Activated CD8-positive, alpha-beta memory T cell treated with anti-CD3 and anti-CD28 coated beads, Interleukin-2, amount 10 ng/mL, durations not matched to agents 7 days and 5 days (primary cell): ENCODE data around the gene SRPK2. TPM values are rescaled to one million over a fixed set of nuclear protein-coding genes. Genes with fewer than 3 reads are reported as not detected.
A peak's percentile ranks its signal among the peaks of the same experiment; 100 is the strongest.
"Not testable (repeated sequence)": the region's sequence is repeated elsewhere in the genome, so short reads cannot be mapped to it uniquely, and the experiment has no call there.

ENCODE experiments used
- ATAC-seq: fragments of 150-1000 bp; cut with Tn5 transposase; one replicate; pipeline ENCODE4 v1.10.0; 2021; ENCODE audit warnings: moderate library complexity
- CTCF ChIA-PET: fragments of 350-600 bp; sonication (Branson Sonifier 250); formaldehyde crosslinking; loops from one replicate; lab custom pipeline; 2021; ENCODE audit warnings: antibody characterized with exemption; lab: Charles Lee
- DNase-seq: peaks from one replicate; pipeline ENCODE4 v3.0.0-alpha.2; 2020
- H3K27ac Mint-ChIP-seq: one replicate; pipeline ENCODE4 v1.8.0; 2021; ENCODE audit warnings: mild to moderate bottlenecking, mixed read lengths
- H3K27me3 Mint-ChIP-seq: one replicate; pipeline ENCODE4 v1.8.0; 2021; ENCODE audit warnings: mixed read lengths
- H3K36me3 Mint-ChIP-seq: one replicate; pipeline ENCODE4 v1.8.0; 2021; ENCODE audit warnings: mild to moderate bottlenecking, mixed read lengths
- H3K4me1 Mint-ChIP-seq: one replicate; pipeline ENCODE4 v1.8.0; 2021; ENCODE audit warnings: mixed read lengths
- H3K4me3 Mint-ChIP-seq: one replicate; pipeline ENCODE4 v1.8.0; 2021; ENCODE audit warnings: mild to moderate bottlenecking, moderate library complexity, mixed read lengths
- H3K9me3 Mint-ChIP-seq: one replicate; pipeline ENCODE4 v1.8.0; 2022; ENCODE audit warnings: low read depth, mixed read lengths
- total RNA-seq, 2 experiments: library from RNA; stranded (reverse); gene quantifications; one replicate each; pipeline ENCODE4 v1.2.3, GENCODE V29; 2021

SRPK2 gene
- total RNA-seq, 2 experiments from 2014 or later: 40.4 to 41.2 TPM

GRCh38 chr7:105209433-105209832 is 179.3 kb downstream of the SRPK2 start:
- Mint-ChIP-seq H3K9me3 (peaks cover 2% of the 10 kb centered on the region), H3K4me1 (peaks cover 51% of the 10 kb centered on the region), H3K27ac (peak overlapping the region; percentile 60), H3K36me3 (peaks cover 20% of the 10 kb centered on the region), H3K27me3 (no peaks in the 10 kb centered on the region), H3K4me3 (peak overlapping the region; percentile 54)
- ATAC-seq (peak; percentile 28), DNase-seq (no peak)
- CTCF ChIA-PET: interaction anchor here (1.1 kb wide), 1 partner anchor 18 kb away, joined by 5 read pairs; no protein-coding TSS in a partner anchor

- Mint-ChIP-seq H3K27ac (no peak overlapping the region), H3K9me3 (peaks cover 2% of the 10 kb centered on the region), H3K27me3 (no peaks in the 10 kb centered on the region), H3K4me3 (no peak overlapping the region), H3K4me1 (peaks cover 47% of the 10 kb centered on the region), H3K36me3 (peaks cover 26% of the 10 kb centered on the region)
- DNase-seq: no peak
- ATAC-seq: no peak
- CTCF ChIA-PET: no interaction called here
These were observed 181.7 kb downstream of the SRPK2 start for GRCh38 chr7:105206985-105207384.

GRCh38 chr7:105205592-105206237 is 183.0 kb downstream of the SRPK2 start:
- ATAC-seq (peak; percentile 53), DNase-seq (peak; percentile 46)
- Mint-ChIP-seq H3K9me3 (no peaks in the 10 kb centered on the region), H3K4me1 (peaks cover 44% of the 10 kb centered on the region), H3K27ac (peak overlapping the region; percentile 75), H3K27me3 (no peaks in the 10 kb centered on the region), H3K36me3 (peaks cover 21% of the 10 kb centered on the region), H3K4me3 (no peak overlapping the region)
- CTCF ChIA-PET: interaction anchor here (0.9 kb wide), 1 partner anchor 8 kb away, joined by 5 read pairs; no protein-coding TSS in a partner anchor

- H3K9me3 Mint-ChIP-seq: no peaks in the 10 kb centered on the region
- H3K27ac Mint-ChIP-seq: no peak overlapping the region
- H3K36me3 Mint-ChIP-seq: peaks cover 24% of the 10 kb centered on the region
- no peak for DNase-seq
- CTCF ChIA-PET: interaction anchor here (0.9 kb wide), 1 partner anchor 9 kb away, joined by 5 read pairs; no protein-coding TSS in a partner anchor
- H3K4me1 Mint-ChIP-seq: peaks cover 36% of the 10 kb centered on the region
- no peak for ATAC-seq
- H3K27me3 Mint-ChIP-seq: no peaks in the 10 kb centered on the region
- no peak overlapping the region for H3K4me3 Mint-ChIP-seq
These were observed 183.8 kb downstream of the SRPK2 start for GRCh38 chr7:105204953-105205352.

GRCh38 chr7:105204520-105204919 is 184.2 kb downstream of the SRPK2 start:
- H3K9me3 Mint-ChIP-seq: no peaks in the 10 kb centered on the region
- CTCF ChIA-PET: interaction anchor here (0.9 kb wide), 1 partner anchor 9 kb away, joined by 5 read pairs; no protein-coding TSS in a partner anchor
- H3K4me3 Mint-ChIP-seq: no peak overlapping the region
- ATAC-seq (no peak), DNase-seq (no peak)
- no peak overlapping the region for H3K27ac Mint-ChIP-seq
- H3K27me3 Mint-ChIP-seq: no peaks in the 10 kb centered on the region
- peaks cover 24% of the 10 kb centered on the region for H3K36me3 Mint-ChIP-seq
- peaks cover 33% of the 10 kb centered on the region for H3K4me1 Mint-ChIP-seq

- Mint-ChIP-seq H3K27me3 (no peaks in the 10 kb centered on the region), H3K36me3 (peaks cover 17% of the 10 kb centered on the region), H3K27ac (no peak overlapping the region), H3K4me1 (peaks cover 24% of the 10 kb centered on the region), H3K9me3 (no peaks in the 10 kb centered on the region), H3K4me3 (no peak overlapping the region)
- ATAC-seq (no peak), DNase-seq (no peak)
- CTCF ChIA-PET: no interaction called here
These were observed 186.1 kb downstream of the SRPK2 start for GRCh38 chr7:105202616-105203015.

- Mint-ChIP-seq H3K4me3 (no peak overlapping the region), H3K27me3 (no peaks in the 10 kb centered on the region), H3K27ac (no peak overlapping the region), H3K36me3 (peaks cover 15% of the 10 kb centered on the region), H3K4me1 (no peaks in the 10 kb centered on the region), H3K9me3 (no peaks in the 10 kb centered on the region)
- DNase-seq (no peak), ATAC-seq (no peak)
- CTCF ChIA-PET: interaction anchor here (0.7 kb wide), 1 partner anchor 157 kb away, joined by 3 read pairs; no protein-coding TSS in a partner anchor
These were observed 189.3 kb downstream of the SRPK2 start for GRCh38 chr7:105199386-105199785.

GRCh38 chr7:105198223-105198622 is 190.5 kb downstream of the SRPK2 start:
- Mint-ChIP-seq H3K9me3 (no peaks in the 10 kb centered on the region), H3K4me3 (no peak overlapping the region), H3K4me1 (no peaks in the 10 kb centered on the region), H3K27me3 (no peaks in the 10 kb centered on the region), H3K27ac (no peak overlapping the region), H3K36me3 (peaks cover 14% of the 10 kb centered on the region)
- no peak for ATAC-seq
- DNase-seq: no peak
- CTCF ChIA-PET: no interaction called here

GRCh38 chr7:105196473-105196872 is 192.2 kb downstream of the SRPK2 start:
- Mint-ChIP-seq H3K27ac (no peak overlapping the region), H3K36me3 (peaks cover 10% of the 10 kb centered on the region), H3K9me3 (no peaks in the 10 kb centered on the region), H3K27me3 (no peaks in the 10 kb centered on the region), H3K4me1 (no peaks in the 10 kb centered on the region), H3K4me3 (no peak overlapping the region)
- CTCF ChIA-PET: no interaction called here
- DNase-seq: no peak
- ATAC-seq: no peak

- H3K4me1 Mint-ChIP-seq: no peaks in the 10 kb centered on the region
- ATAC-seq: no peak
- CTCF ChIA-PET: no interaction called here
- no peaks in the 10 kb centered on the region for H3K9me3 Mint-ChIP-seq
- H3K4me3 Mint-ChIP-seq: no peak overlapping the region
- peaks cover 10% of the 10 kb centered on the region for H3K36me3 Mint-ChIP-seq
- DNase-seq: no peak
- no peaks in the 10 kb centered on the region for H3K27me3 Mint-ChIP-seq
- no peak overlapping the region for H3K27ac Mint-ChIP-seq
These were observed 192.8 kb downstream of the SRPK2 start for GRCh38 chr7:105195891-105196290.

- H3K9me3 Mint-ChIP-seq: not testable (repeated sequence)
These were observed 193.8 kb downstream of the SRPK2 start for GRCh38 chr7:105194959-105195358.

GRCh38 chr7:105191331-105191730 is 197.4 kb downstream of the SRPK2 start:
- no peak for DNase-seq
- Mint-ChIP-seq H3K4me1 (no peaks in the 10 kb centered on the region), H3K27me3 (no peaks in the 10 kb centered on the region), H3K27ac (no peak overlapping the region), H3K36me3 (peaks cover 10% of the 10 kb centered on the region), H3K4me3 (no peak overlapping the region), H3K9me3 (no peaks in the 10 kb centered on the region)
- CTCF ChIA-PET: interaction anchor here (0.6 to 1.3 kb wide), 4 partner anchors 15 to 45 kb away, joined by 3 to 5 read pairs (median 4); no protein-coding TSS in a partner anchor
- no peak for ATAC-seq

More at GRCh38 chr7:105194959-105195358, 193.8 kb downstream of the SRPK2 start:
- H3K27ac Mint-ChIP-seq, H3K36me3 Mint-ChIP-seq, H3K4me1 Mint-ChIP-seq, DNase-seq, H3K4me3 Mint-ChIP-seq, H3K27me3 Mint-ChIP-seq, CTCF ChIA-PET, ATAC-seq: not testable (repeated sequence)

- DNase-seq (no peak), ATAC-seq (no peak)
- Mint-ChIP-seq H3K4me1 (no peaks in the 10 kb centered on the region), H3K27ac (no peak overlapping the region), H3K9me3 (no peaks in the 10 kb centered on the region), H3K36me3 (peaks cover 10% of the 10 kb centered on the region), H3K4me3 (no peak overlapping the region), H3K27me3 (no peaks in the 10 kb centered on the region)
- CTCF ChIA-PET: interaction anchor here (1.0 kb wide), 1 partner anchor 43 kb away, joined by 3 read pairs; no protein-coding TSS in a partner anchor
These were observed 198.7 kb downstream of the SRPK2 start for GRCh38 chr7:105189859-105190492.

GRCh38 chr7:105188201-105188600 is 200.5 kb downstream of the SRPK2 start:
- Mint-ChIP-seq H3K4me3 (no peak overlapping the region), H3K9me3 (no peaks in the 10 kb centered on the region), H3K27ac (no peak overlapping the region)

More at GRCh38 chr7:105188201-105188600, 200.5 kb downstream of the SRPK2 start:
- no peaks in the 10 kb centered on the region for H3K4me1 Mint-ChIP-seq
- CTCF ChIA-PET: no interaction called here
- DNase-seq (no peak), ATAC-seq (no peak)
- H3K27me3 Mint-ChIP-seq: no peaks in the 10 kb centered on the region
- H3K36me3 Mint-ChIP-seq: peaks cover 9% of the 10 kb centered on the region
